ENCODE data around the gene CCDC110. TPM values are rescaled to one million over a fixed set of nuclear protein-coding genes. Genes with fewer than 3 reads are reported as not detected.
"Not testable (repeated sequence)": the region's sequence is repeated elsewhere in the genome, so short reads cannot be mapped to it uniquely, and the experiment has no call there.

The CCDC110 gene
- total RNA-seq: 0.44 and 0.60 TPM in 2 replicates

DNA sequence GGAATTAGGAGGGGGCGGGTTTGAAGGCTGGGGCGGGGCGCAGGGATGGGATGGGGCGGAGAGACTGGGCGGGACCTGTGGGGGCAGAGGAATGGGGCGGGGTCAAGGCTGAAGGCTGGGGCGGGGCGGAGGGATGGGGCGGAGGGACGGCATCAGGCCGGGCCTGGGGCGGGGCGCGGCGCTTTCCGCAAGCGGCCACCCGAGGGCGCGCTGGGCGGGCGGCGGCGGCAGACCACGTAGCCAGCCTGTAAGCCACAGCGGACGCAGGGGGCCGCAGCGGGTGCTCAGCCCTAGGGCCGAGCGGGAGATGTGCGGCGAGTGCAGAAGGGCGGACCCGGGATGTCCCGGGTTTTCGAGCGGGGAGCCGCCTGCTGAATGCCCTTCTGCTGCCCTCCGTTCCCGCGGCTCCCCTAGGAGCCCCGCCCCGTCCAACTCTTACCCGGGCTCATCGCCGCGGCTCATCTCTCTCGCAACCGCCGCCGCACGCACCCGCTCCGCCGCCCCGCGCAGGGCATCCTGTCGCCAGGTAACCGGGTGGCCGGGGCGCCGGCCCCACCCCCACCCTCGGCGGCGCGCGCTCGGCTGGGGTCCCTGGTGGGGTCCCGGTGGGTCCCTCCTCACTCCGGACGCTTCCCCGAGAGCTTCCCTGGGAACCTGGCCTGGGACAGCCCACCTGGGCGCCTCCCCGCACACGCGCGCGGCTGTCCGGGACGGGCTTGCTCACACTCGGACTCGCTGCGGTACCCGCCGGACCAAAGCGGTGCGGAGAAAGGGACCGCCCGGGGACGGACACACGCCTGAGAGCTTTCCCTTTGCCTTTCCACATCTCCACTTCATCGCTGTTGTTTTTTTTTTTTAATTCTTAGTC, at the start of gene CCDC110:
TSS of gene CCDC110 (minus strand) at position 499 of the 868 bp plus-strand sequence. CDS start at position 449, 50 bp downstream.
- DNase-seq (ENCODE audit: low read depth in 2 of 2): peak; percentile 99

- peak in 1 of 2 donors; percentile 73 for DNase-seq (ENCODE audit: low read depth in 2 of 2)
Measured at GRCh38 chr4:185520119-185520518, 48.6 kb upstream of the CCDC110 start.

GRCh38 chr4:185518494-185518893, 47.0 kb upstream of the CCDC110 start:
- peak in 1 of 2 donors; percentile 62 for DNase-seq (ENCODE audit: low read depth in 2 of 2)

- DNase-seq (ENCODE audit: low read depth in 2 of 2): peak in 1 of 2 donors; percentile 39
Measured at GRCh38 chr4:185518069-185518468, 46.5 kb upstream of the CCDC110 start.

DNA sequence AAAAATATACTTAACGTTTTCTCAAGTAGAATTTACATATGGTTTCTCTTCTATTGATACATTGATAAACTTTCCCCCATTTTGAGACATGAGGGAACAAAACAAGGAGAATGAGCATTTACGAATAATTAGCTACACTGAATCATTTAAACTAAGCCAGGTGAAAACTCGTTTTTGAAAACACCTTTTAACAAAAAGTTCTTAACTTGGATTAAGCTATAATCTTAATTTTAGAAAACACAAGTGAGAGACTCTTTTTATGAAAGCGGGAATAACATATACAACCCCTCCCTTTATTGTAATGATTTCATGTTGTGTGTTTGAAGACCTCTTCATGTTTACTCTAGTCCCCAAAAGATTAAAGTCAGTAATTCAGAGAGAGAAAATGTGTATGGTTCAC, 43.7 kb upstream of the CCDC110 start:
- DNase-seq (ENCODE audit: low read depth in 2 of 2): no peak

- DNase-seq (ENCODE audit: low read depth in 2 of 2): no peak
Measured at GRCh38 chr4:185514182-185514697, 42.7 kb upstream of the CCDC110 start.

DNA sequence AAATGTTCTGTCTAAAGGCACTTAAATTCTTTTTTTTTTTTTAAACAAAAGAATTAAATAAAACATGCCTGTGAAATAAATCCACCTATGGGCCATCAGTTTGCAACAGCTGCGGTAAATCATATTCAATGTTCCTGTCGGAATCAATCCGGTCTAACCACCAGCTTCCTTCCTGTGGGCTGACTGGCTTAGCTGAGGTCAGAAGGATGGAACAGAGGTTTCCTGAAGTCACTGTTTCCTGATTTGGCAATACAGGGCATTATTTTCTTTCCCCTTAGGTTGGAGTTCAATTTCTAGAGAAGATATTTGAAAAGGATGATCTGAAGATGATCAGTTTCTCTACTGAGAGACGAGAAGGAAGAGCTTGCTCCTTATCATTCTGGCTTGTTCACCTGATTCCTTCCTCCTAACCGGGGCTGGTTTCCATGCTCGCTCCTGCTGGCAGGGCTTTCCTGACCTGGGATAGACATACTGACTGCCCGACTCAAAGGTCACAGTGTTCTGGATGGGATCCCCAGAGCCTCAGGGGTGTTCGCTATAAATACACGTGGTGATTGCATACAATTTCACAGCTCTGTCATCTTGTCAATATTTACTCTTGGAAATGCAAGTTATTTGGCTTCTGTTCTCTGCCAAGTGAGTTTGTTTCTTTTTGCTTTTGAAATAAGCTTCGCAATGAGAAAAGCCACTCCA, 42.1 kb upstream of the CCDC110 start:
- peak; percentile 96 to 98 for DNase-seq (ENCODE audit: low read depth in 2 of 2)

GRCh38 chr4:185512516-185512915, 41.0 kb upstream of the CCDC110 start:
- DNase-seq (ENCODE audit: low read depth in 2 of 2): peak in 1 of 2 donors; percentile 48

GRCh38 chr4:185511243-185511642, 39.7 kb upstream of the CCDC110 start:
- not testable (repeated sequence) for DNase-seq (ENCODE audit: low read depth in 2 of 2)

DNA sequence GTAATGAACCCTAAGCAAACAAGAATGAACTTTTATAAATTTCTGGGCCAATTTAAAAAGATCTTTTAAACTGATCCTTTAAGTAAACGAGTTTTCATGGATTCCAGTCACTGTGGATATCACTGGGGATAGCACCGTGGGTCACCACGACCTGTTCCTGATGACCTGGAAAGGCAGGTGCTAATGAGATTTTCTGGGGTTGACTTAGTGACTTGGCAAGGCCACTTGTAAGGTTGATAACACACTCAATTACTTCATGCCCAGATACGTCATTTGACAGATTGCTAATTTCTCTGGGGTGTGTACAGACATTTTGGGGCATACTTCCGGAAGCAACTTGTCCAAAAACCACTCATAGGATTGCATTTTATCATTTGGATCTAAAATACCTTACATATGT, 39.3 kb upstream of the CCDC110 start:
- DNase-seq (ENCODE audit: low read depth in 2 of 2): no peak

DNA sequence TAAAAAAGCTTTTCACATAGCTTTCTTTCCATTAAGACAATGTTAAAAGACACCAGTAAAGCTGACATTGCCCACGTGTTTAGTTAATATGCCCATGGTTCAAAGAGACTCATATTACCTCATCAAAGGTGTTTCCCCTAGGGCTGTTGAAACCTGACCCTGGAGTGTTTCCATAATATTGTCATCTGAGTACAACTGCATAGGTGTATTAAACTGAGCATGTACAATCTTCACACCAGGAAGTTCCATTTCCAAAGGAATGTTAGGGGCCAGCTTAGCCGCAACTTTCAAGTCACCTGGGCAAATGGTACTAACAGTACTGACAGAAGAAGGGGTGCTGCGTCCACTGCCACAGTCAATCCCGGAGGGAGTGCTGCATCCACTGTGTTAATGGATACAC, 36.6 kb upstream of the CCDC110 start:
- DNase-seq (ENCODE audit: low read depth in 2 of 2): peak in 1 of 2 donors; percentile 36

GRCh38 chr4:185506422-185506821, 34.9 kb upstream of the CCDC110 start:
- DNase-seq (ENCODE audit: low read depth in 2 of 2): no peak

DNA sequence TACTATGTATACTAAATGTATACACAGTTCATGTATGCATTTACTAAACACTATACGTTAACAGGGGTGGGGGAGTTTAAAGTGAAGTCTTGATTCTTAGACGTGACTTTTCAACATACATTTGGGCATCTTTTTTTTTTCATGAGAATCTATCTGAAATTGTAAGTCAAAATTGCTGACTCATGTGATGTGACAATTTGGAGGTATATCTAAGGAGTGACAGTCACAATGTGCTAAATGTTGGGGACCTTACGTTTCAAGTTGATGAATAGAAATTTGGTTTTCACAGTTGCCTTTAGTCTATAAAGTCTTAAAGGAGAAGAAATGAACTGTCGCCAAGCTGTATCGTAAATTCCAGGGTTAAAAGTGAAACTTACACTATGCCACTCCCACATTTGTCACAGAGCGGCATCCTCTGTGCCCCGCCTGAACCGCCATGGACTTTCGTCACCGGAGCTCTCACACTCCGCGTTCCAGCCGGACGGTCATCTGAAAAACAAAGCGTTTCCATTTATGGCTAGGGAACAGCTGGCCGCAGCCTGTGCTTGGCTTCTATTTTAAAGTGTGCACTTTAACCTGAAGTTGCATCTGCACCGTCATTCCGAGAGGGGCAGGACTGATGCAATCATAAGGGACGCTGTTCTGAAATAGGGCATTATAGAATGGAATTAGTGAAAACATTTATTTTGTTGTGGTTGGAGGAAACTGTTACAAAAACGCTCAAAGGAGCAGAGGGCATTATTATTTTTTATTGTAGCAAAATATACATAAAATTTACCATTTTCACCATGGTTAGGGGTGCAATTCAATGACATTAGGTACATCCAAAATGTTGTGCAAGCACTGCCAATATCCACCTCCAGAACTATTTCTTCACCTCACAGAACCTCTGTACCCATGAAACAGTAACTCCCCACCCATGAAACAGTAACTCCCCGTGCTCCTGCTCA, 32.8 kb upstream of the CCDC110 start:
- DNase-seq (ENCODE audit: low read depth in 2 of 2): peak; percentile 69 to 91

DNA sequence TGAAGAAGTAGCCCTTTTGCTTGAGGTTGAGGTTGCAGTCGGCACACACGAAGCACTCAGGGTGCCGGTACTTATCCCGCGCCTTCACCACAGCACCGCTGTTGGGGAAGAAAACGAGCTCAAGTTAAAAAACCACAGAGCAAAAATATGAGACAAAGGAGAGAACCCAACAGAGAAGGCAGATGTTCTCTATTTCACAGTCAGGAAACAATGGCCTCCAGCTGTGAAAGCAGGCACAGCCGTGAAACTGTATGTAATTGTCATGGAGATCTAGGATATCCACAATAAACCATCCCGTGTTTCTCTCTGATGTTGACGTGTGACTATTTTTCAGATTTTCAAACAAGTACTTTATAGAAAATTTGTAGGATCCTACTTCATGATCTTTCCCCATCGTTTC, 30.9 kb upstream of the CCDC110 start:
- no peak for DNase-seq (ENCODE audit: low read depth in 2 of 2)

- DNase-seq (ENCODE audit: low read depth in 2 of 2): no peak
Measured at GRCh38 chr4:185500576-185500975, 29.0 kb upstream of the CCDC110 start.

GRCh38 chr4:185500035-185500434, 28.5 kb upstream of the CCDC110 start:
- DNase-seq (ENCODE audit: low read depth in 2 of 2): no peak

DNA sequence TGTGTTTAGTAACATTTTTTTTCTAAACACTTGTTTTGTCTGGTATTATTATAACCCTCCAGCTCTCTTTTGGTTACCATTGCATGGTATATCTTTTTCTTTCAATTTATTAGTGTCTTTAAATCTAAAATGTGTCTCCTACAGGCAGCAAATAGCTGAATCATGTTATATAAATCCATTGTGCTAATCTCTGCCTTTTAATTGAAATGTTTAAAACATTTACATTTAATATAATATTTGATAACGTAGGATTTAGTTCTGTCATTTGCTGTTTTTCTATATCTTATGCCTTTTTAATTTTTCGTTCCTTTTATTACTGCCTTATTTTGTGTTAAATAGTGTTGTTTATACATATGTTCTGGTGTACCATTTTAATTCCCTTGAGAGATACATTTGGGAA, 17.1 kb upstream of the CCDC110 start:
- DNase-seq (ENCODE audit: low read depth in 2 of 2): no peak

GRCh38 chr4:185481401-185481800, 9.9 kb upstream of the CCDC110 start:
- DNase-seq (ENCODE audit: low read depth in 2 of 2): no peak

DNA sequence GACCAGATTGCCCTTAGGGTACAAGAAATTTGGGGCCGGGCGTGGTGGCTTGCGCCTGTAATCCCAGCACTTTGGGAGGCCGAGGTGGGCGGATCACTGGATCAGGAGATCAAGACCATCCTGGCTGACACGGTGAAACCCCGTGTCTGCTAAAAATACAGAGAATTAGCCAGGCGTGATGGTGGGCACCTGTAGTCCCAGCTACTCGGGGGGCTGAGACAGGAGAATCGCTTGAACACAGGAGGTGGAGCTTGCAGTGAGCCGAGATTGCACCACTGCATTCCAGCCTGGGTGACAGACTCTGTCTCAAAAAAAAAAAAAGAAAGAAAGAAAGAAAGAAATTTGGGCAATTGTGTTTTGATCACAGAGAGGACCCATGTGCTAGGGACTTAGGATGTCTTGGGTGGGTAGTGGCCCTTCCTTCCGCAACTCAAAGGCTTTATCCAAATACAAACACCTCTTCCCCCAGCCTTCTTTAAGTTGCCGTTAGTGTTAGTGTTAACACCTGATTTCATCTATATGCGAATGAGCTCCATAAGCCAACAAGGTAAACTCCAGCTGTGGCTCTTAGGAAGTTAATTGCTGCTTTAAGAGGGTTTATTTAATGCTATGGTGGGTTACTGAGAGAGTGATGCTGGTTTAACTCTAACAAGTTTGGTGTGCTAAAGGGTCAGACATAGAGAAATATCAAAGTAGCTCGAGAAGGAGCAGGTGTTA, 8.6 kb upstream of the CCDC110 start:
- no peak for DNase-seq (ENCODE audit: low read depth in 2 of 2)

GRCh38 chr4:185479507-185479971, 8.0 kb upstream of the CCDC110 start:
- no peak for DNase-seq (ENCODE audit: low read depth in 2 of 2)

All from lung microvascular endothelial cell (primary cell).